Pancreas (tissue), 10 donors: Measurements from ENCODE around the gene NAALADL1. TPM values are rescaled to one million over a fixed set of nuclear protein-coding genes. Genes with fewer than 3 reads are reported as not detected.

Experiments
- ATAC-seq, 4 donors: fragments of 200-7000 bp; cut with Tn5 transposase; one replicate each; pipeline versions ENCODE4 v1.8.0 to v1.9.1; 2020; ENCODE audit warnings: mild to moderate bottlenecking in 4 of 4, moderate library complexity in 4 of 4
- DNase-seq, 6 donors: peaks; one replicate each; pipeline ENCODE4 v3.0.0-alpha.2; 2020
- FAIRE-seq: peaks from 2 replicates; lab custom pipeline; 2012; peaks lifted over from hg19 to GRCh38; lab: Jason Lieb, UNC
- H3K27ac ChIP-seq, 4 donors: fragments of 200-600 bp; sonication (generic); 1 replicate in 3 of 4; 2 replicates in 1 of 4; pipeline versions ENCODE4 v1.5.0 to v1.8.0; 2020
- H3K27me3 ChIP-seq, 4 donors: fragments of 200-600 bp; one replicate each; pipeline ENCODE4 v1.8.0; 2021
- H3K36me3 ChIP-seq, 3 donors: fragments of 200-600 bp; sonication (generic) in 1 of 3; one replicate each; pipeline versions ENCODE4 v1.5.0 to v1.8.0; 2020 to 2021
- H3K4me1 ChIP-seq, 3 donors: fragments of 200-600 bp; one replicate each; pipeline ENCODE4 v1.8.0; 2021
- H3K4me3 ChIP-seq, 4 donors: fragments of 200-600 bp; sonication (generic) in 2 of 4; one replicate each; pipeline versions ENCODE4 v1.5.0 to v1.8.0; 2020 to 2021
- H3K9me3 ChIP-seq, 4 donors: fragments of 200-600 bp; one replicate each; pipeline ENCODE4 v1.8.0; 2021
- WGBS, 2 donors: extraction: QIAGEN DNeasy Blood & Tissue Kit; methylation state at CpG; one replicate each; pipeline ENCODE4 v1.1.7; 2013; 5-methylcytosine and 5-hydroxymethylcytosine counted together
- intact Hi-C, 3 donors: fragments of 100-400 bp; cut with DNase I; formaldehyde crosslinking; loops; one replicate each; pipeline versions ENCODE4 v1.11.1 to v1.14.2; 2022
- microRNA-seq, 2 donors: library from miRNA; unstranded; fragments of <30 nt; microRNA quantifications; one replicate each; pipeline versions ENCODE4 to v1.1.0, GENCODE V29; 2019 to 2020
- polyA plus RNA-seq, 2 donors: library from polyadenylated mRNA; stranded (reverse); fragments of 200-250 nt; gene quantifications; one replicate each; pipeline ENCODE4 v1.2.3, GENCODE V29; 2013
- total RNA-seq, 6 donors: library from RNA; stranded (reverse); fragmentation: NEBNext Ultra II Directional in 4 of 6; extraction: Animal tissue kit (Norgen Biotek cat#: 25700) in 4 of 6; gene quantifications; one replicate each; pipeline versions ENCODE4 v1.2.1 to v1.2.4, GENCODE V29; 2021 to 2023
- TF ChIP-seq, protein P1 (sequence below), 4 donors: fragments of 200-600 bp; sonication (generic) in 3 of 4; IDR thresholded peaks; one replicate each; pipeline versions ENCODE4 v1.5.0 to v1.8.0; 2021; ENCODE audit warnings: antibody characterized with exemption in 4 of 4
- donor health status: healthy with polysubstance abuse.
- donor health status: DM: no; HTN: no; CAD: no; lungs with moderate emphysema.
- donor health status: DM: no; HTN: no; CAD: no.
- donor health status: control.
- donor health status: control.
- donor health status: Bipolar disorder and iron deficiency.
- donor health status: DM: yes; HTN: yes; CAD: no.
- donor health status: DM: no; HTN: no; CAD: no.
- donor health status: DM: no; HTN: no; CAD: no.
- donor health status: DM: yes; HTN: yes; CAD: no.

Gene NAALADL1
- total and polyA plus RNA-seq, 8 donors = 0.51 to 7.6 (median 1.4) TPM

DNA sequence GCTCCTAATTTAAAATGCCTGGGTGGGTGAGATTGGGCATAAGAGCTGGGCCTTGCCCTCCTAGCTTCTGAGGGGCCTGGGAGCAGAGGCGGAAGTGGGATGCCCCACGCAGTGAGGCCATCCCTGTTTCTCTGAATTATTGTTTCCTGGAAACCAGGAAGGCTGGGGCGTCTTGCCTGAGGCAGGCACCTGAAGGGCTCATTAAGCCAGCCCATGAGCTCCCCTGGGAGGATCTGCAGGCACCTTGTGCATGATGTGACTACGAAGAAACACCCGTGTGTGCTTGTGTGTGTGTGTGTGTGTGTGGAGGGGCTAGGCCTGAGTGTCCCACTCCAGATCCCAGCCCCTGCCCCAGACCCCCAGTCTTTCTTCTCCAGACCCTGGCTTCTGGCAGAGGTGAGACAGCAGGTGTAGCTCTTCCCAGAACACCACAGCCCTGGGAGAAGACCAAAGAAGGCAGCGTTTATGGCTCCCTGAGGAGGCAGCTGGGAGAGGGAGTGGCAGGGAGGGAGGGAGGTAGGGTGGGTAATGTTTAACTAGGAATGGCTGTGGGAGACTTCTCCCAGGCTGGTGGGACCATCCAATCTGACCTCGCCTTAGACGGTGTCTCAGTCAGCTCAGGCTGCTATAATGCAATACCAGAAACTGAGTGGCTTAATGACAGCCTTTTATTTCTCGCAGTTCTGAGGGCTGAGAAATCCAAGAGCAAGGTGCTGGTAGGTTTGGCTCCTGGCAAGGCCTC lies 59.5 kb downstream of the NAALADL1 start:
- TF ChIP-seq, protein P1, sequence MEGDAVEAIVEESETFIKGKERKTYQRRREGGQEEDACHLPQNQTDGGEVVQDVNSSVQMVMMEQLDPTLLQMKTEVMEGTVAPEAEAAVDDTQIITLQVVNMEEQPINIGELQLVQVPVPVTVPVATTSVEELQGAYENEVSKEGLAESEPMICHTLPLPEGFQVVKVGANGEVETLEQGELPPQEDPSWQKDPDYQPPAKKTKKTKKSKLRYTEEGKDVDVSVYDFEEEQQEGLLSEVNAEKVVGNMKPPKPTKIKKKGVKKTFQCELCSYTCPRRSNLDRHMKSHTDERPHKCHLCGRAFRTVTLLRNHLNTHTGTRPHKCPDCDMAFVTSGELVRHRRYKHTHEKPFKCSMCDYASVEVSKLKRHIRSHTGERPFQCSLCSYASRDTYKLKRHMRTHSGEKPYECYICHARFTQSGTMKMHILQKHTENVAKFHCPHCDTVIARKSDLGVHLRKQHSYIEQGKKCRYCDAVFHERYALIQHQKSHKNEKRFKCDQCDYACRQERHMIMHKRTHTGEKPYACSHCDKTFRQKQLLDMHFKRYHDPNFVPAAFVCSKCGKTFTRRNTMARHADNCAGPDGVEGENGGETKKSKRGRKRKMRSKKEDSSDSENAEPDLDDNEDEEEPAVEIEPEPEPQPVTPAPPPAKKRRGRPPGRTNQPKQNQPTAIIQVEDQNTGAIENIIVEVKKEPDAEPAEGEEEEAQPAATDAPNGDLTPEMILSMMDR (IDR thresholded peaks at IDR 0.05) = no peak
- intact Hi-C loops = no loop called here

DNA sequence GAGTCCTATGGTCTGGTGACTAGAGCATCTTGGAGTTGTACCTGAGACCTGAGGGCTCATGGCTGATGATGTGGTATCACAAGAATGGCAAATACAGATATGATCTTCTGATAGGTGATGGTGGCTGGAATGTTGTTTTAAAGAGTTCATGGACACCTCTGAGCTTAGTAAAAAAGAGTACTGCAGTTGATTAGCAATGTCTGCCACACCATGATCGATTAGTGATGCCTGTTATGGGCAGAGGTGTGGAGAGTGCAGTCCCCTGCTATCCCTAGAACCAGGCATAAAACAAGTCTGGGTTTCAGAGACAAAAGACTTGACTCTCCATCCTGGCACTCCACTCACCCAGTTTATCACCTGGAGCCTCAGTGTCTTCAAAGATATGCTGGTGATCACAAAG lies 60.2 kb downstream of the NAALADL1 start:
- H3K27ac ChIP-seq = peak overlapping the region in 3 of 4 donors; percentile 56 to 80 (median 79)
- ATAC-seq = peak in 2 of 4 donors; percentile 7 to 36
- H3K36me3 ChIP-seq = no peaks in the 10 kb centered on the region
- no peak overlapping the region for H3K4me3 ChIP-seq
- TF ChIP-seq, protein P1 (IDR thresholded peaks at IDR 0.05) = no peak
- no peaks in the 10 kb centered on the region for H3K9me3 ChIP-seq
- intact Hi-C loops = no loop called here
- FAIRE-seq = no peak
- no peak for DNase-seq
- WGBS, 2 donors = 49 to 76% methylated on average over 1 of the region's 1 CpG
- no peaks in the 10 kb centered on the region for H3K27me3 ChIP-seq
- peaks cover 19 to 30% (median 26%) of the 10 kb centered on the region in 3 donors for H3K4me1 ChIP-seq

More for the DNA sequence above, 59.5 kb downstream of the NAALADL1 start:
- 35 to 44% methylated on average over 9 of the region's 9 CpGs for WGBS, 2 donors
- Histone ChIP-seq H3K27ac (peak overlapping the region; percentile 56 to 80 (median 76)), H3K4me1 (peaks cover 19 to 30% (median 26%) of the 10 kb centered on the region in 3 donors), H3K9me3 (no peaks in the 10 kb centered on the region), H3K4me3 (no peak overlapping the region), H3K27me3 (no peaks in the 10 kb centered on the region), H3K36me3 (no peaks in the 10 kb centered on the region)
- DNase-seq (peak in 4 of 6 donors; percentile 54 to 76 (median 60)), FAIRE-seq (no peak), ATAC-seq (peak; percentile 57 to 74 (median 70))

DNA sequence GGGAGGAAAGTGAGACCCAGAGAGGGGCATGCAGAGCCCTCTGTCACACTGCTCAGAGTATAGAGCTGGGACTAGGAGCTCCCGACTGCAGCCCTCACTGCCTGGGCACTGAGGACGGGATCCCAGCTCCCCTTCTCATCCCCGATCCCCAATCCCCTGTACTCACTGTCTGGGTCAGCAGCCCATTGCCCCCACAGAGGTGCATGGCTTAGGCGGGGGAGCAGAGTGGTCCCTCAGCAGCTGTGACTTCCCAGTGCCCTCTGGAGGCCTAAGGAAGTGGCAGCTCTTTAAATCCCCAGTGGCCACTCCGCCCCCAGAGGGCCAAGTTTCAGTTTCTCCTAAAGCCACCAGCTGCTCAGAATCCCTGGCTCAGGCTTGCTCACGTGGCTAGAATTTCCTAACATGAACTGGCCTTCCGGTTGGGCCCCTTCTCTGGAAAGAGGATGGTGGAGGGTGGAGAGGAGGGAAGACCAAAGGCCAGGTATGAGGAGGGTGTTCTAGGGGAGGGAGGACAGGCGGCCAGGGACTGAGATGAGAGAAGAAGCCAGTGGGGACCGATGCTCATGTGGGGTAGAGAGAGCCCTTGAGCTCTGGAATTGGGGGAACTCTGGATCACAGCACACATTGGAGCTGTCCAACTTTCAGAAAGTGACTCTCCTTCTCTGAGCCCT lies 61.5 kb downstream of the NAALADL1 start, which contains the start of gene BATF2:
TSS of gene BATF2 (minus strand) at position 262 of the 671 bp plus-strand sequence. CDS start at position 205, 57 bp downstream.
- Histone ChIP-seq H3K27ac (peak within 1 kb of the TSS; percentile 75 to 86 (median 81)), H3K27me3 (no peaks in the 10 kb centered on the region), H3K4me1 (peaks cover 19 to 30% (median 26%) of the 10 kb centered on the region in 3 donors), H3K4me3 (peak within 1 kb of the TSS; percentile 29 to 52 (median 44)), H3K9me3 (no peaks in the 10 kb centered on the region), H3K36me3 (peaks cover 0 to under 1% (median 0%) of the 10 kb centered on the region in 3 donors)
- peak; percentile 84 to 92 (median 88) for DNase-seq
- TF ChIP-seq, protein P1 (IDR thresholded peaks at IDR 0.05) = peak in 3 of 4 donors; percentile 12 to 31 (median 17)
- ATAC-seq = peak; percentile 88 to 95 (median 94)
- 9 to 10% methylated on average over 9 of the region's 9 CpGs for WGBS, 2 donors
- intact Hi-C loops = no loop called here
- no peak for FAIRE-seq

GRCh38 chr11:64996327-64996709 lies 62.0 kb downstream of the NAALADL1 start:
- TF ChIP-seq, protein P1 (IDR thresholded peaks at IDR 0.05) = no peak
- intact Hi-C loops = no loop called here
- Histone ChIP-seq H3K27me3 (no peaks in the 10 kb centered on the region), H3K27ac (peak overlapping the region; percentile 75 to 86 (median 81)), H3K4me3 (peak overlapping the region; percentile 29 to 52 (median 44)), H3K36me3 (peaks cover 0 to 4% (median 0%) of the 10 kb centered on the region in 3 donors), H3K9me3 (no peaks in the 10 kb centered on the region), H3K4me1 (peaks cover 19 to 30% (median 26%) of the 10 kb centered on the region in 3 donors)
- WGBS, 2 donors = 14 to 19% methylated on average over 11 of the region's 11 CpGs
- FAIRE-seq (no peak), ATAC-seq (peak; percentile 3 to 31 (median 18)), DNase-seq (peak in 1 of 6 donors; percentile 28)

Small RNA genes within 50 kb of the gene (microRNA-seq; reads per million reads assigned to microRNA genes)
- gene MIR6879 = 0.39 to 0.88 reads per million in 2 donors

Other genes with a start within 250 kb of the NAALADL1 start
- 10 to 100 TPM in 5 of 6 donors, 1 to 10 TPM in 1; 8.7 to 21.2 (median 12.6) TPM for gene MEN1, start 248.0 kb downstream of the NAALADL1 start, total RNA-seq
- 10 to 100 TPM; 22.8 to 25.3 TPM for gene MEN1, start 248.0 kb downstream of the NAALADL1 start, polyA plus RNA-seq
- 10 to 100 TPM in 5 of 6 donors, 1 to 10 TPM in 1; 9.7 to 16.8 (median 12.7) TPM for gene CDC42BPG, start 213.9 kb downstream of the NAALADL1 start, total RNA-seq
- gene CDC42BPG, start 213.9 kb downstream of the NAALADL1 start, polyA plus RNA-seq = 10 to 100 TPM; 11.6 to 23.8 TPM
- 10 to 100 TPM; 13.8 to 22.1 (median 17.9) TPM for gene EHD1, start 179.9 kb downstream of the NAALADL1 start, total RNA-seq
- gene EHD1, start 179.9 kb downstream of the NAALADL1 start, polyA plus RNA-seq = 10 to 100 TPM; 10.1 to 10.6 TPM
- 10 to 100 TPM; 13.3 to 18.4 (median 15.5) TPM for gene ATG2A, start 141.3 kb downstream of the NAALADL1 start, total RNA-seq
- gene ATG2A, start 141.3 kb downstream of the NAALADL1 start, polyA plus RNA-seq = 10 to 100 TPM; 33.1 to 34.1 TPM
- gene PPP2R5B, start 133.9 kb downstream of the NAALADL1 start, total RNA-seq = 10 to 100 TPM in 4 of 6 donors, 1 to 10 TPM in 2; 6.3 to 14.1 (median 10.7) TPM
- gene PPP2R5B, start 133.9 kb downstream of the NAALADL1 start, polyA plus RNA-seq = 10 to 100 TPM; 21.8 to 24.2 TPM
- 10 to 100 TPM in 5 of 6 donors, 1 to 10 TPM in 1; 9.5 to 16.3 (median 14.2) TPM for gene GPHA2, start 122.7 kb downstream of the NAALADL1 start, total RNA-seq
- gene GPHA2, start 122.7 kb downstream of the NAALADL1 start, polyA plus RNA-seq = 1 to 10 TPM; 4.2 to 5.1 TPM
- under 1 TPM in 3 of 6 donors, not detected in 3; 0.14 to 0.47 (median 0.26) TPM for gene MAJIN, start 86.4 kb downstream of the NAALADL1 start, total RNA-seq
- gene MAJIN, start 86.4 kb downstream of the NAALADL1 start, polyA plus RNA-seq = under 1 TPM; 0.19 to 0.27 TPM
- 1 to 10 TPM; 5.3 to 6.5 (median 5.7) TPM for gene BATF2, start 61.6 kb downstream of the NAALADL1 start, total RNA-seq
- 1 to 10 TPM; 4.0 to 4.8 TPM for gene BATF2, start 61.6 kb downstream of the NAALADL1 start, polyA plus RNA-seq
- gene ARL2, start 44.4 kb downstream of the NAALADL1 start, total RNA-seq = 10 to 100 TPM; 27.8 to 47.0 (median 31.7) TPM
- 10 to 100 TPM; 60.0 to 79.1 TPM for gene ARL2, start 44.4 kb downstream of the NAALADL1 start, polyA plus RNA-seq
- 10 to 100 TPM in 3 of 6 donors, 1 to 10 TPM in 3; 8.7 to 18.3 (median 9.9) TPM for gene SNX15, start 31.1 kb downstream of the NAALADL1 start, total RNA-seq
- 10 to 100 TPM; 10.5 to 13.8 TPM for gene SNX15, start 31.1 kb downstream of the NAALADL1 start, polyA plus RNA-seq
- 1 to 10 TPM; 3.5 to 5.5 (median 4.4) TPM for gene SAC3D1, start 17.3 kb downstream of the NAALADL1 start, total RNA-seq
- 1 to 10 TPM; 4.9 to 7.3 TPM for gene SAC3D1, start 17.3 kb downstream of the NAALADL1 start, polyA plus RNA-seq
- gene CDCA5, start 25.5 kb upstream of the NAALADL1 start, total RNA-seq = 1 to 10 TPM in 1 of 6 donors, under 1 TPM in 5; 0.08 to 1.2 (median 0.50) TPM
- gene CDCA5, start 25.5 kb upstream of the NAALADL1 start, polyA plus RNA-seq = under 1 TPM; 0.27 to 0.38 TPM
- 10 to 100 TPM; 15.2 to 19.6 (median 16.6) TPM for gene ZFPL1, start 25.7 kb upstream of the NAALADL1 start, total RNA-seq
- 10 to 100 TPM; 43.0 to 52.1 TPM for gene ZFPL1, start 25.7 kb upstream of the NAALADL1 start, polyA plus RNA-seq
- gene VPS51, start 37.7 kb upstream of the NAALADL1 start, total RNA-seq = 100 to 1,000 TPM in 5 of 6 donors, 10 to 100 TPM in 1; 85.4 to 150 (median 130) TPM
- gene VPS51, start 37.7 kb upstream of the NAALADL1 start, polyA plus RNA-seq = 100 to 1,000 TPM; 119 to 179 TPM
- 100 to 1,000 TPM in 1 of 6 donors, 10 to 100 TPM in 5; 12.8 to 176 (median 43.4) TPM for gene TM7SF2, start 53.3 kb upstream of the NAALADL1 start, total RNA-seq
- gene TM7SF2, start 53.3 kb upstream of the NAALADL1 start, polyA plus RNA-seq = 100 to 1,000 TPM in 1 of 2 donors, 10 to 100 TPM in 1; 76.8 to 203 TPM
- gene ZNHIT2, start 59.1 kb upstream of the NAALADL1 start, total RNA-seq = 10 to 100 TPM in 1 of 6 donors, 1 to 10 TPM in 5; 4.3 to 11.7 (median 7.1) TPM
- 10 to 100 TPM; 14.0 to 17.8 TPM for gene ZNHIT2, start 59.1 kb upstream of the NAALADL1 start, polyA plus RNA-seq
- 100 to 1,000 TPM; 493 to 810 (median 529) TPM for gene FAU, start 63.6 kb upstream of the NAALADL1 start, total RNA-seq
- gene FAU, start 63.6 kb upstream of the NAALADL1 start, polyA plus RNA-seq = 100 to 1,000 TPM; 530 to 652 TPM
- 10 to 100 TPM; 13.9 to 31.2 (median 21.4) TPM for gene MRPL49, start 63.8 kb upstream of the NAALADL1 start, total RNA-seq
- 10 to 100 TPM; 10.3 to 30.3 TPM for gene MRPL49, start 63.8 kb upstream of the NAALADL1 start, polyA plus RNA-seq
- 10 to 100 TPM; 47.5 to 98.2 (median 66.3) TPM for gene SYVN1, start 76.0 kb upstream of the NAALADL1 start, total RNA-seq
- gene SYVN1, start 76.0 kb upstream of the NAALADL1 start, polyA plus RNA-seq = 10 to 100 TPM; 63.4 to 64.8 TPM
- gene SPDYC, start 111.7 kb upstream of the NAALADL1 start, total RNA-seq = not detected
- gene SPDYC, start 111.7 kb upstream of the NAALADL1 start, polyA plus RNA-seq = under 1 TPM in 1 of 2 donors, not detected in 1; 0.14 TPM
- gene CAPN1, start 123.4 kb upstream of the NAALADL1 start, total RNA-seq = 100 to 1,000 TPM; 103 to 139 (median 107) TPM
- 100 to 1,000 TPM; 111 to 144 TPM for gene CAPN1, start 123.4 kb upstream of the NAALADL1 start, polyA plus RNA-seq
- 1 to 10 TPM; 3.1 to 6.4 (median 4.6) TPM for gene POLA2, start 203.4 kb upstream of the NAALADL1 start, total RNA-seq
- gene POLA2, start 203.4 kb upstream of the NAALADL1 start, polyA plus RNA-seq = 1 to 10 TPM; 6.8 to 7.5 TPM